Measurements from ENCODE around the gene NF2. TPM values are rescaled to one million over a fixed set of nuclear protein-coding genes. Genes with fewer than 3 reads are reported as not detected.

NF2 gene
- polyA plus RNA-seq, 3 donors: 7.7 to 15.5 (median 8.4) TPM

GRCh38 chr22:29598684-29599020 is 4.8 kb upstream of the NF2 start:
- H3K9me3 ChIP-seq (replicated peaks in 1 of 2; ENCODE audit: control insufficient read depth in 1 of 2, insufficient read depth in 1 of 2, low read length in 2 of 2): peaks cover 0 to 11% of the 10 kb centered on the region in 2 donors
- no peaks in the 10 kb centered on the region for H4K20me1 ChIP-seq (ENCODE audit: insufficient read depth, low read length)
- H3K27me3 Mint-ChIP-seq (ENCODE audit: low read depth in 3 of 3): peaks cover 0 to 2% (median 2%) of the 10 kb centered on the region in 3 donors
- H3K4me3 Mint-ChIP-seq: no peak overlapping the region
- no peak overlapping the region for H3K4me3 ChIP-seq (replicated peaks in 1 of 3; ENCODE audit: low read depth in 2 of 3, low read length in 3 of 3)
- no peak overlapping the region for H3K27ac Mint-ChIP-seq
- H3K36me3 ChIP-seq (replicated peaks in 1 of 2; ENCODE audit: control insufficient read depth in 1 of 2, insufficient read depth in 2 of 2, low read length in 2 of 2): no peaks in the 10 kb centered on the region
- intact Hi-C loops (cut with micrococcal nuclease): loop anchor here in 1 of 2 donors (10.0 kb wide), 1 partner anchor 486 kb away; the partner anchor contains the start of gene HORMAD2
- H3K27ac ChIP-seq (ENCODE audit: low read depth in 1 of 2, low read length in 2 of 2): no peak overlapping the region
- H2AFZ ChIP-seq (ENCODE audit: insufficient read depth, low read depth, low read length, poor library complexity, severe bottlenecking): no peak overlapping the region
- peaks cover 10 to 11% of the 10 kb centered on the region in 2 donors for H3K4me1 ChIP-seq (ENCODE audit: control insufficient read depth in 1 of 2, insufficient read depth in 2 of 2, low read length in 2 of 2)
- H3K4me2 ChIP-seq (replicated peaks; ENCODE audit: extremely low read depth, low read length, poor library complexity, severe bottlenecking): no peak overlapping the region
- DNase-seq: no peak
- peaks cover 2% of the 10 kb centered on the region for H3K79me2 ChIP-seq (ENCODE audit: insufficient read depth, low read length)
- H3K36me3 Mint-ChIP-seq: no peaks in the 10 kb centered on the region
- WGBS (ENCODE audit: insufficient coverage): no CpG with 5 or more reads among the region's 3 CpGs
- H3K9me3 Mint-ChIP-seq: peaks cover 4 to 19% (median 9%) of the 10 kb centered on the region in 7 donors
- H3K4me1 Mint-ChIP-seq: peaks cover 6% of the 10 kb centered on the region
- no peak overlapping the region for H3K9ac ChIP-seq (ENCODE audit: insufficient read depth, low read length, poor library complexity, severe bottlenecking)
- H3K27me3 ChIP-seq (ENCODE audit: control insufficient read depth in 2 of 2, insufficient read depth in 2 of 2, low read length in 2 of 2): no peaks in the 10 kb centered on the region
- TF ChIP-seq CTCF (IDR thresholded peaks at IDR 0.05): no peak

- intact Hi-C loops (cut with micrococcal nuclease): loop anchor here in 1 of 2 donors (5.0 kb wide), 1 partner anchor 163 kb away; the partner anchor contains the start of genes UQCR10 and ZMAT5
- H3K4me3 Mint-ChIP-seq: peak overlapping the region; percentile 86 to 97
- H3K79me2 ChIP-seq (ENCODE audit: insufficient read depth, low read length): peaks cover 54% of the 10 kb centered on the region
- H3K4me3 ChIP-seq (replicated peaks in 1 of 3; ENCODE audit: low read depth in 2 of 3, low read length in 3 of 3): peak overlapping the region; percentile 56 to 91 (median 80)
- peak overlapping the region; percentile 87 for H3K4me2 ChIP-seq (replicated peaks; ENCODE audit: extremely low read depth, low read length, poor library complexity, severe bottlenecking)
- TF ChIP-seq CTCF (IDR thresholded peaks at IDR 0.05): no peak
- peak overlapping the region; percentile 65 to 96 for H3K27ac ChIP-seq (ENCODE audit: low read depth in 1 of 2, low read length in 2 of 2)
- peaks cover 17 to 18% of the 10 kb centered on the region in 2 donors for H3K4me1 ChIP-seq (ENCODE audit: control insufficient read depth in 1 of 2, insufficient read depth in 2 of 2, low read length in 2 of 2)
- peaks cover 19% of the 10 kb centered on the region for H4K20me1 ChIP-seq (ENCODE audit: insufficient read depth, low read length)
- peak in 2 of 3 donors; percentile 52 to 64 for DNase-seq
- no peaks in the 10 kb centered on the region for H3K27me3 ChIP-seq (ENCODE audit: control insufficient read depth in 2 of 2, insufficient read depth in 2 of 2, low read length in 2 of 2)
- H3K27ac Mint-ChIP-seq: peak overlapping the region; percentile 81 to 93 (median 92)
- peaks cover 0 to 7% of the 10 kb centered on the region in 2 donors for H3K36me3 ChIP-seq (replicated peaks in 1 of 2; ENCODE audit: control insufficient read depth in 1 of 2, insufficient read depth in 2 of 2, low read length in 2 of 2)
- H3K4me1 Mint-ChIP-seq: peaks cover 22% of the 10 kb centered on the region
- H3K9ac ChIP-seq (ENCODE audit: insufficient read depth, low read length, poor library complexity, severe bottlenecking): peak overlapping the region; percentile 98
- H3K27me3 Mint-ChIP-seq (ENCODE audit: low read depth in 3 of 3): peaks cover 0 to 2% (median 2%) of the 10 kb centered on the region in 3 donors
- peaks cover 2 to 16% of the 10 kb centered on the region in 2 donors for H3K36me3 Mint-ChIP-seq
- WGBS (ENCODE audit: insufficient coverage): 0% methylated on average over 10 of the region's 12 CpGs
- H3K9me3 ChIP-seq (replicated peaks in 1 of 2; ENCODE audit: control insufficient read depth in 1 of 2, insufficient read depth in 1 of 2, low read length in 2 of 2): no peaks in the 10 kb centered on the region
- H2AFZ ChIP-seq (ENCODE audit: insufficient read depth, low read depth, low read length, poor library complexity, severe bottlenecking): peak overlapping the region; percentile 100
- peaks cover 0 to 10% (median 0%) of the 10 kb centered on the region in 7 donors for H3K9me3 Mint-ChIP-seq
These were observed 585 bp downstream of the NF2 start for GRCh38 chr22:29604076-29604360.
